MV-4-11 (cell line): Measurements from ENCODE around the gene IRF2.

Experiments
- DNase-seq: peaks from one replicate; lab custom pipeline; 2025; lab: John Stamatoyannopoulos, UW

Gene IRF2

GRCh38 chr4:184450743-184451535 is 23.4 kb downstream of the IRF2 start:
- no peak for DNase-seq

- peak; percentile 19 for DNase-seq
These were observed 24.3 kb downstream of the IRF2 start for GRCh38 chr4:184450045-184450444.

GRCh38 chr4:184448821-184449220 is 25.5 kb downstream of the IRF2 start:
- peak; percentile 85 for DNase-seq

GRCh38 chr4:184448141-184448540 is 26.2 kb downstream of the IRF2 start:
- no peak for DNase-seq

GRCh38 chr4:184447664-184448063 is 26.7 kb downstream of the IRF2 start:
- no peak for DNase-seq

GRCh38 chr4:184446132-184446658 is 28.2 kb downstream of the IRF2 start:
- DNase-seq: no peak

- no peak for DNase-seq
These were observed 29.4 kb downstream of the IRF2 start for GRCh38 chr4:184444953-184445309.

GRCh38 chr4:184444215-184444952 is 30.0 kb downstream of the IRF2 start:
- DNase-seq: no peak

GRCh38 chr4:184443318-184443717 is 31.0 kb downstream of the IRF2 start:
- DNase-seq: no peak

GRCh38 chr4:184442314-184442635 is 32.1 kb downstream of the IRF2 start:
- no peak for DNase-seq

- DNase-seq: no peak
These were observed 32.7 kb downstream of the IRF2 start for GRCh38 chr4:184441461-184442313.

GRCh38 chr4:184440595-184441358 is 33.6 kb downstream of the IRF2 start:
- DNase-seq: no peak

GRCh38 chr4:184439856-184440594 is 34.3 kb downstream of the IRF2 start:
- no peak for DNase-seq

- DNase-seq: no peak
These were observed 35.0 kb downstream of the IRF2 start for GRCh38 chr4:184439386-184439785.

- DNase-seq: no peak
These were observed 36.0 kb downstream of the IRF2 start for GRCh38 chr4:184438375-184438774.

GRCh38 chr4:184437565-184438265 is 36.6 kb downstream of the IRF2 start:
- peak; percentile 83 for DNase-seq

- DNase-seq: no peak
These were observed 39.8 kb downstream of the IRF2 start for GRCh38 chr4:184434501-184435066.

- no peak for DNase-seq
These were observed 40.3 kb downstream of the IRF2 start for GRCh38 chr4:184434021-184434420.

- peak; percentile 51 for DNase-seq
These were observed 41.0 kb downstream of the IRF2 start for GRCh38 chr4:184433258-184433892.
